IPS-20b (cell line): Measurements from ENCODE around the gene NFIA.

ENCODE experiments used
- H3K27ac ChIP-seq: one replicate; pipeline ENCODE4 v1.5.1; 2013; ENCODE audit warnings: low read length
- H3K27me3 ChIP-seq: 2 replicates; pipeline ENCODE4 v1.6.1; 2013; ENCODE audit warnings: mild to moderate bottlenecking, low read length, inconsistent platforms; ENCODE audit not compliant: insufficient read depth
- H3K36me3 ChIP-seq: 2 replicates; pipeline ENCODE4 v1.6.1; 2013; ENCODE audit warnings: low read depth, mild to moderate bottlenecking, inconsistent platforms, low read length, moderate library complexity; ENCODE audit not compliant: insufficient read depth
- H3K4me1 ChIP-seq: 2 replicates; pipeline ENCODE4 v1.6.1; 2013; ENCODE audit warnings: mild to moderate bottlenecking, control low read depth, inconsistent platforms, low read length, moderate library complexity; ENCODE audit not compliant: insufficient read depth
- H3K4me3 ChIP-seq: 2 replicates; pipeline ENCODE4 v1.5.1; 2013; ENCODE audit warnings: mild to moderate bottlenecking, low read length, inconsistent platforms
- H3K9ac ChIP-seq: 2 replicates; pipeline ENCODE4 v1.6.1; 2013; ENCODE audit warnings: low read depth, mild to moderate bottlenecking, inconsistent platforms, low read length, moderate library complexity
- H3K9me3 ChIP-seq: 2 replicates; pipeline ENCODE4 v1.6.1; 2013; ENCODE audit warnings: mild to moderate bottlenecking, low read depth, low read length, inconsistent platforms; ENCODE audit not compliant: insufficient read depth

The NFIA gene

DNA sequence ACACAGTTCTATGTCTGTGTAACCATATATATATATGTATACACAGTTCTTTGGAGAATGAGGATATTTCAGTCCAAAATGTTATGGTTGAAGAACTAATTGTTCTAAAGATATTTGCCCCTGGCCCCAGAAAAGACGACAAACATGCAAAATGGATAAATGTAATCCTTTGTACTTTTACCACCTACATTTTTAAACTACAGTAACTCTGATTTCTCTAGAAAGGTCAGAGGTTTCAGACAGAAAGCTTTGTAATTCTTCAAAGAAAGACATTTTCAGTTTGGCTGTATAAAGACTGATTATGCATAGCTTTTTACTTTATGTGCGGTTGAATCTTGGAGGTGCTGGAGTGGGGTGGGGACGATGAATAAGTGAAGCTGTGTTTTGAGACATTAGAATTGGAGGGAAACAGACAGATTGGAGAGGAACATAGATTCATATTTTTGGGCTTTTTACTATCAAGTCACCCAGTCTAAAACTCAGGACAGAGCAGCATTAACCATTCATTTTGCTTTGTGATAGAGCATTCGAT lies 16.6 kb downstream of the NFIA start:
- Histone ChIP-seq H3K9me3 (no peaks in the 10 kb centered on the region), H3K9ac (no peak overlapping the region), H3K36me3 (no peaks in the 10 kb centered on the region), H3K27me3 (peaks cover 17% of the 10 kb centered on the region; the same call in 1 of the 2 replicates), H3K27ac (no peak overlapping the region), H3K4me3 (no peak overlapping the region), H3K4me1 (no peaks in the 10 kb centered on the region)

DNA sequence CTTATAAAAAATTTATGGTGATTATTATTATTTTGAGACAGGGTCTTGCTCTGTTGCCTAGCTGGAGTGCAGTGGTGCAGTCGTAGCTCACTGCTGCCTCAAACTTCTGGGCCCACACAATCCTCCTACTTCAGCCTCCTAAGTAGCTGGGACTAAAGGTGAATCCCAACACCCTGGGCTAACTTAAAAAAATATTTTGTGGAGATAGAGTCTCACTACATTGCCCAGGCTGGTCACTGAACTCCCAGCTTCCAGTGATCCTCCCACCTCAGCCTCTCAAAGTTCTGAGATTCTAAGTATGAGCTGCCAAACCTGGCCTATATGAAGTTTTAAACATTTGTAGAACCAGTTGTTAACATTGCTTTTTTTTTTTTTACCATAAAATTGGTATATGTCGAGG lies 18.2 kb downstream of the NFIA start:
- Histone ChIP-seq H3K9ac (no peak overlapping the region), H3K27ac (no peak overlapping the region), H3K36me3 (no peaks in the 10 kb centered on the region), H3K4me3 (no peak overlapping the region), H3K9me3 (no peaks in the 10 kb centered on the region), H3K4me1 (no peaks in the 10 kb centered on the region), H3K27me3 (peaks cover under 1% of the 10 kb centered on the region; the same call in 1 of the 2 replicates)

DNA sequence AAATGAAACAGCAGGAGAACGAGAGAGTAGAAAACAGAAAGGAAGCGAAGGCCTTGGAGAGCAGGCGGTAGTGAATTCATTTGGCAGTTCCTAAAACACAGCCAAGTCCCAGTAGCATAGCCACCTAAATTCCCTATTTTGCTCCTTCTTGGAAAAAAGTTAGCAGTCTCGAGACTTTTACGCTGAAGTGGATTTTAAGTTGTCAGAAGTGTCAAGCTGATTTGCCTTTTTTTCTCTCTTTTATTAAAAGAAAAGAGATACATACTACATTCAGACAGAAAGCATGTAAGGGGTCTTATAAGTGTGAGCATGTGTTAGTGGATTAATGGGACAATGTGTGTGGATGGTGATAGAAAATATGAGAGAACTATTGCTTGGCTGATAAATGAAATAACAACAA lies 19.2 kb downstream of the NFIA start:
- H3K36me3 ChIP-seq, result no peaks in the 10 kb centered on the region
- H3K27ac ChIP-seq, result no peak overlapping the region
- H3K27me3 ChIP-seq, result no peaks in the 10 kb centered on the region
- no peaks in the 10 kb centered on the region for H3K9me3 ChIP-seq
- H3K4me3 ChIP-seq, result no peak overlapping the region
- H3K4me1 ChIP-seq, result no peaks in the 10 kb centered on the region
- no peak overlapping the region for H3K9ac ChIP-seq

DNA sequence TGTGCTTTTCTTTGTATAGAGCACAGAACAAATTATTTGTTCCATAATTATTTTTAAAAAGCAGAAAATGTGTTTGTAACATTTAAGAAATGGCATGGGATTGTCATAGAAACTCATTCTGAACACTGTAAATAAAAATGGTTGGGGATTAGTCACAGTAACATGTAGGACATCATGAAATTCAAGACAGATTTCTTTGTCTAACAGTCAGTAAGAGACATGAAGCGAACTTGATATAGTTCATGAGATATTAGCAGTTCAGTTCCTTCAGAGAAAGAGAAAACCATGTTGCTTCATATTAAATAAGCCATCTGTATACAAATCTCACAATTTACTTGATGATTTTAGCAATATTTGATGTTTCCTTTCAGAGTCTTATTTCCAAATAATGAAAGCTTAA lies 19.7 kb downstream of the NFIA start:
- Histone ChIP-seq H3K4me3 (no peak overlapping the region), H3K9ac (no peak overlapping the region), H3K4me1 (no peaks in the 10 kb centered on the region), H3K27me3 (no peaks in the 10 kb centered on the region), H3K9me3 (no peaks in the 10 kb centered on the region; the same call in 1 of the 2 replicates), H3K36me3 (no peaks in the 10 kb centered on the region), H3K27ac (no peak overlapping the region)

DNA sequence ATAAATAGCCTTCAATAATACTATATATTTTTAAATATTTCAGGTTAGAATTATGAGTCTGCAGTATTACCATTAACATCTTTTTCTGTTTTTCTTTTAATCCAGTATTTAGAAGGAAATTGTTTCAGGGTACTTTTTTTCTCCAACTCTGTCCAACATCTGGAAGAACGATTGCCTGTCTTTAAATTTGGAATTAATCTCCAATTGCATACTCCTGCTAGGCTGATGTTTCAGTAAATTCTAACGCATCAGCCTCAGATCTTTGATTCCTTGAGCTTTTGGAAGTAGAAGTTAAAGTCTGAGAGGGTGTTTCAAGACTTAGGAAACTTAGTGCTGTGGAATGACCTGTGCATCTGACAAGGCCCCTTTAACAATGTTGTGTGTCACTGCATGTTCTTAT lies 20.3 kb downstream of the NFIA start:
- Histone ChIP-seq H3K9me3 (peaks cover 2% of the 10 kb centered on the region; the same call in 1 of the 2 replicates), H3K36me3 (no peaks in the 10 kb centered on the region), H3K4me1 (no peaks in the 10 kb centered on the region), H3K4me3 (no peak overlapping the region), H3K27ac (no peak overlapping the region), H3K27me3 (no peaks in the 10 kb centered on the region), H3K9ac (no peak overlapping the region)

DNA sequence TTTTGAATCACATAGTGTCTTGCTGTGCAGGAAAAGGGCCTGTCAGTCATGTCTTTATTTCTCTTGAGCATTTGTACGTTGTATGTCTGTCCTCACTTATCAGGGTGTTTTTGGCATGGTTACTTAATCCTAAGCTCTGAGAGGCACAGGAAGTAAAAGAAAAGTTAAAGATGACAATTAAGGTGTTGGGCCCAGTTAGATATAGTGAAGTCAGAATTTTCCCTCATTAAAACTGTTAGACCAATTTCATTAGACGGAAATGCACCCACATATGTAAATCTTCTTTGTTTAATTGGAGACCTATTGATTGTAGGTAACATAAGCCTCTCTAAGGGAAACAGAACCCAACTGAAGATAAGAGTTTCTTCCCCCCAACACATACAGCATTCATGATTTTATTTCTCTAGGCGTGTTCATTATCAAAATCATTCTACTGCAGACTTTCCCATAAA lies 21.9 kb downstream of the NFIA start:
- no peaks in the 10 kb centered on the region for H3K27me3 ChIP-seq
- H3K9ac ChIP-seq, result no peak overlapping the region
- no peak overlapping the region for H3K27ac ChIP-seq
- no peaks in the 10 kb centered on the region for H3K4me1 ChIP-seq
- H3K9me3 ChIP-seq, result peaks cover 9% of the 10 kb centered on the region; the same call in 1 of the 2 replicates
- H3K36me3 ChIP-seq, result no peaks in the 10 kb centered on the region
- H3K4me3 ChIP-seq, result no peak overlapping the region

DNA sequence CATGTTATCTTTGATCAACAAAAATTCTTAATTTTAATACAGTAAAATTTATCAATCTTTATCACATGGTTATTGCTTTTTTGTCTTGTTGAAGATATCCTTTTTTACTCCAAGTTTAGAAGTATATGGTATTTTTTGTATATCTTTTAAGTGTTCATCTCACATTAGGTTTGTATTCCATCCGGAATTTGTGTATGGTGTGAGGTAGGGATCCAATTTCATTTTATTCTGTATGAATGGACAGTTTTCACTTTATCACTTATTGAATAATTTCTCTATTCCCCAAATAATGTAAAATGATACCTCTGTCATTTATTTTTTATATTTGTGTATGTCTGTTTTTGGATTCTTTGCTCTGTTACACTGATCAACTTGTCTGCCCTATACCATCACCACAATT lies 25.3 kb downstream of the NFIA start:
- Histone ChIP-seq H3K9ac (no peak overlapping the region), H3K4me1 (peaks cover 17% of the 10 kb centered on the region), H3K27me3 (no peaks in the 10 kb centered on the region), H3K4me3 (no peak overlapping the region), H3K27ac (no peak overlapping the region), H3K9me3 (peaks cover 9% of the 10 kb centered on the region; the same call in 1 of the 2 replicates), H3K36me3 (no peaks in the 10 kb centered on the region)

DNA sequence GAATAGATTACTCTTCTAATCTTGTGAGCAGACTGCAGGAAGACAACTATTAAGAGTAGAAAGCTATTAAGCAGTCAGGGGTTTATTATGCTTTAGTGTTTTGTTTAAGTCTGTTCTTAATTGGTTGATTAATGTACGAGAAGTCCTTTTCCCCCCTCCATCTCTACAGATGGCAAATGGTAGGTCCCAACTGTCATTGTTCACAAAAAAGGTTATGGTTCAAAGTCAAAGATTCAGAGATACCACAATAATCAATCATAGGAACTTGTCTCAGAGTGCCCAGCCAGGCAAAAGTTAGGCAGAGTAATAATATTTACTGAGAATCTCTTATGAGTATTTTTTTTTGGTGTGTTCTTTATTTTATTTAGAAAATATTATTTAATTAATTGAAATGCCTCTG lies 26.8 kb downstream of the NFIA start:
- Histone ChIP-seq H3K27ac (no peak overlapping the region), H3K9me3 (peaks cover 9% of the 10 kb centered on the region; the same call in 1 of the 2 replicates), H3K27me3 (no peaks in the 10 kb centered on the region)

DNA sequence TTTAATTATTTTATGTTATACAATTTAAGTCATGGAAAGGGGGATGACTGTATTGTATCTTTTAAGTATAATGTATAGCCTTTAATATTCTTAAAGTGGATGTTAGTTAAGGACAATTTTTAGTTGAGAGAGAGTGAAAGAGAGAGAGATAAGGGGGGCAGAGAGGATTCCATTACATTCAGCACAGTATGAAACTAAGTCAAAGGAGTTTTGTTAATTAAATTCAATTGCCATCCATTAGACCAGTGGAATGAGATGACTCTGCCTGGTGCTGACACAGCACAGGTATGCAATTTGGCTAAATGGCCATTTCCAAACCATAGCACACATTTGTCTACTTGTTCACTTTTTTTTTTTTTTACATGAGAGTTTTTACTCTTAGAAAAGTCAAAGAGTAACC lies 27.5 kb downstream of the NFIA start:
- H3K27me3 ChIP-seq, result no peaks in the 10 kb centered on the region
- H3K36me3 ChIP-seq, result no peaks in the 10 kb centered on the region
- no peak overlapping the region for H3K4me3 ChIP-seq
- H3K9ac ChIP-seq, result no peak overlapping the region
- no peak overlapping the region for H3K27ac ChIP-seq
- H3K9me3 ChIP-seq, result peaks cover 9% of the 10 kb centered on the region; the same call in 1 of the 2 replicates
- peaks cover 17% of the 10 kb centered on the region for H3K4me1 ChIP-seq

More for the DNA sequence above, 26.8 kb downstream of the NFIA start:
- Histone ChIP-seq H3K36me3 (no peaks in the 10 kb centered on the region), H3K4me1 (peaks cover 17% of the 10 kb centered on the region), H3K4me3 (no peak overlapping the region), H3K9ac (no peak overlapping the region)

DNA sequence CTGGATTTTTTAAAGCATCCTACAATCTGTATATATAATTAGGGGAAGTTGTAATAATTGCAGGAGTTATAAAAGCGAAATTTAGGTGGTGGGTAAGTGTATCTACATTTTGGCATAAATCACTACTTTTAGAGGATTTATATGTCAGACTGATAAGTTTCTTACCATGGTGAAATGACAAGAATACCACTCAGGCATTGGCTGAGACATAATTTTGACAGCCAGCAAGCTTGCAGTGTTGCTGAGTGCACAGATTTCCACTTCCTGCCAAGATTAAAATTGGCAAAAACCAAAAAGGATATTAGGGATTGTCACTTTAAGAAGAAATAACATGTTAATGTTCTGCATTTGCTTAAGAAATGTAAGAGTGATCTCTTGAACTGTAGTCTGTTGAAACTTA lies 28.2 kb downstream of the NFIA start:
- Histone ChIP-seq H3K36me3 (no peaks in the 10 kb centered on the region), H3K9ac (no peak overlapping the region), H3K27me3 (no peaks in the 10 kb centered on the region), H3K27ac (no peak overlapping the region), H3K4me1 (peaks cover 17% of the 10 kb centered on the region), H3K4me3 (no peak overlapping the region), H3K9me3 (peaks cover 9% of the 10 kb centered on the region; the same call in 1 of the 2 replicates)

DNA sequence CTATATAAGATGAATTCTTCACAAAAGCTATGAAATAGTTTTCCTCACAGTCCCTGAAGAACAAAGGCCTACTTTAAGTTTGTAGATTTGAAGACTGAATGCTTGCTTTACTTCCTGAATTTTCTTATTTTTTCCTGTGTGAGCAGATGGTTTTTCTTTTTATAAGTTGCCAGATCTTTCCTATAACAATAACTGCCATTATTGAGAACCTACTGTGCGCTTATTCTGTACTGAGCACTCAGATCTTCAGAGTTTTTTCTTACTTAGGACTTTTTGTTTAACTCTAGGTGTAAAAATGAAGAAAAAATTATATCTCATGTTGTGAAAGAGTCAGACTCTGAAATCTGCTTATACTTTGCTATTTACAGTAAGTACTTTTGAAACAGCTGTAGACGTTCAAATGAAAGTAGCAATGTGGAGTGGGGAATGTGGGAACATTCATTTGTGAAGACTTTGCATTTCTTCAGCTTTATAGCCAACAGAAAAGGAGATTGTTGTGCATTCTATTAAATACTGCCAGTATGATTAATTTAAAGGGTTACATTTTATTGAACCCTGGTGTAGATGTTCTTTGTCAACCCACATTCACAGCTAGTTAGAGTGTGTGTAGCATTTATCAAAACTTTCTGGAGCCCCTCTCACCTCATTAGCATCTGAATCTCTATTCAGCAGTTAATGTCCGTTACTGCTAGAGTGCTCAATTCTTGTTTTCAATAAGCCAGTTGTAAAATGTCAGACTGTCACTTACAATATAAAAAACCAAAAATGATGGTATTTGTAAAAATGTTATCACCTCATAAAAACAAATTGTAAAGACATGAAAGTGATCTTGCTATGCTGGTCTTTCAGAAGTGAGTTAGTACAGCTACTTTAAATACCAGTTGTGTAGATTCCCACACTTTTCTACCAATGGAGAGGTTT lies 29.0 kb downstream of the NFIA start:
- H3K36me3 ChIP-seq, result no peaks in the 10 kb centered on the region
- peaks cover 17% of the 10 kb centered on the region for H3K4me1 ChIP-seq
- H3K9me3 ChIP-seq, result peaks cover 9% of the 10 kb centered on the region; the same call in 1 of the 2 replicates
- H3K27me3 ChIP-seq, result no peaks in the 10 kb centered on the region
- no peak overlapping the region for H3K4me3 ChIP-seq
- no peak overlapping the region for H3K9ac ChIP-seq
- no peak overlapping the region for H3K27ac ChIP-seq
